Colonic mucosa (tissue), 4 donors: ENCODE results near the gene ATP10A. TPM values are rescaled to one million over a fixed set of nuclear protein-coding genes. Genes with fewer than 3 reads are reported as not detected.

Source experiments
- DNase-seq: peaks from one replicate; pipeline ENCODE4 v3.0.0-alpha.2; 2020
- H3K27ac ChIP-seq: fragments of 200-600 bp; one replicate; pipeline ENCODE4 v1.8.0; 2021
- H3K27me3 ChIP-seq: fragments of 200-600 bp; one replicate; pipeline ENCODE4 v1.8.0; 2021
- H3K36me3 ChIP-seq: fragments of 200-600 bp; one replicate; pipeline ENCODE4 v1.8.0; 2021
- H3K4me1 ChIP-seq: fragments of 200-600 bp; one replicate; pipeline ENCODE4 v1.8.0; 2021; ENCODE audit warnings: mild to moderate bottlenecking
- H3K4me3 ChIP-seq: fragments of 200-600 bp; one replicate; pipeline ENCODE4 v1.8.0; 2021
- H3K9ac ChIP-seq, 2 donors: one replicate each; pipeline ENCODE4 v1.7.0; 2013; ENCODE audit warnings: control low read depth in 2 of 2, low read depth in 2 of 2, low read length in 2 of 2
- H3K9me3 ChIP-seq: fragments of 200-600 bp; one replicate; pipeline ENCODE4 v1.8.0; 2021
- intact Hi-C: fragments of 100-400 bp; cut with DNase I; formaldehyde crosslinking; loops from one replicate; pipeline ENCODE4 v1.14.1; 2022
- total RNA-seq, 2 donors: library from RNA; stranded (reverse); fragmentation: NEBNext Ultra II Directional in 1 of 2; extraction: Animal tissue kit (Norgen Biotek cat#: 25700) in 1 of 2; gene quantifications; one replicate each; pipeline ENCODE4 v1.2.1, GENCODE V29; 2021
- TF ChIP-seq, protein P1 (sequence below): fragments of 200-600 bp; IDR thresholded peaks from one replicate; pipeline ENCODE4 v1.8.0; 2022; ENCODE audit warnings: antibody characterized with exemption, mild to moderate bottlenecking
- donor health status: healthy.
- donor health status: DM: no; HTN: no; CAD: no.
- donor health status: DM: no; HTN: no; CAD: no.

Gene ATP10A
- total RNA-seq, 2 donors from 2014 or later = 0.89 to 1.0 TPM

GRCh38 chr15:25719101-25719985, 143.8 kb downstream of the ATP10A start:
- DNase-seq = no peak
- no peaks in the 10 kb centered on the region for H3K27me3 ChIP-seq
- TF ChIP-seq, protein P1, sequence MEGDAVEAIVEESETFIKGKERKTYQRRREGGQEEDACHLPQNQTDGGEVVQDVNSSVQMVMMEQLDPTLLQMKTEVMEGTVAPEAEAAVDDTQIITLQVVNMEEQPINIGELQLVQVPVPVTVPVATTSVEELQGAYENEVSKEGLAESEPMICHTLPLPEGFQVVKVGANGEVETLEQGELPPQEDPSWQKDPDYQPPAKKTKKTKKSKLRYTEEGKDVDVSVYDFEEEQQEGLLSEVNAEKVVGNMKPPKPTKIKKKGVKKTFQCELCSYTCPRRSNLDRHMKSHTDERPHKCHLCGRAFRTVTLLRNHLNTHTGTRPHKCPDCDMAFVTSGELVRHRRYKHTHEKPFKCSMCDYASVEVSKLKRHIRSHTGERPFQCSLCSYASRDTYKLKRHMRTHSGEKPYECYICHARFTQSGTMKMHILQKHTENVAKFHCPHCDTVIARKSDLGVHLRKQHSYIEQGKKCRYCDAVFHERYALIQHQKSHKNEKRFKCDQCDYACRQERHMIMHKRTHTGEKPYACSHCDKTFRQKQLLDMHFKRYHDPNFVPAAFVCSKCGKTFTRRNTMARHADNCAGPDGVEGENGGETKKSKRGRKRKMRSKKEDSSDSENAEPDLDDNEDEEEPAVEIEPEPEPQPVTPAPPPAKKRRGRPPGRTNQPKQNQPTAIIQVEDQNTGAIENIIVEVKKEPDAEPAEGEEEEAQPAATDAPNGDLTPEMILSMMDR = no peak
- H3K4me3 ChIP-seq = no peak overlapping the region
- no peaks in the 10 kb centered on the region for H3K36me3 ChIP-seq
- no peaks in the 10 kb centered on the region for H3K4me1 ChIP-seq
- intact Hi-C loops = no loop called here
- no peak overlapping the region for H3K9ac ChIP-seq
- no peak overlapping the region for H3K27ac ChIP-seq
- H3K9me3 ChIP-seq = no peaks in the 10 kb centered on the region

GRCh38 chr15:25718597-25718996, 144.5 kb downstream of the ATP10A start:
- Histone ChIP-seq H3K4me3 (no peak overlapping the region), H3K27me3 (no peaks in the 10 kb centered on the region), H3K9ac (no peak overlapping the region), H3K9me3 (no peaks in the 10 kb centered on the region), H3K4me1 (no peaks in the 10 kb centered on the region), H3K36me3 (no peaks in the 10 kb centered on the region), H3K27ac (no peak overlapping the region)
- DNase-seq = no peak
- TF ChIP-seq, protein P1 = no peak
- intact Hi-C loops = no loop called here

GRCh38 chr15:25718169-25718536, 145.0 kb downstream of the ATP10A start:
- intact Hi-C loops = no loop called here
- no peak for DNase-seq
- Histone ChIP-seq H3K4me1 (no peaks in the 10 kb centered on the region), H3K9ac (no peak overlapping the region), H3K4me3 (no peak overlapping the region), H3K9me3 (no peaks in the 10 kb centered on the region), H3K36me3 (no peaks in the 10 kb centered on the region), H3K27me3 (no peaks in the 10 kb centered on the region), H3K27ac (no peak overlapping the region)
- TF ChIP-seq, protein P1 = no peak

DNA sequence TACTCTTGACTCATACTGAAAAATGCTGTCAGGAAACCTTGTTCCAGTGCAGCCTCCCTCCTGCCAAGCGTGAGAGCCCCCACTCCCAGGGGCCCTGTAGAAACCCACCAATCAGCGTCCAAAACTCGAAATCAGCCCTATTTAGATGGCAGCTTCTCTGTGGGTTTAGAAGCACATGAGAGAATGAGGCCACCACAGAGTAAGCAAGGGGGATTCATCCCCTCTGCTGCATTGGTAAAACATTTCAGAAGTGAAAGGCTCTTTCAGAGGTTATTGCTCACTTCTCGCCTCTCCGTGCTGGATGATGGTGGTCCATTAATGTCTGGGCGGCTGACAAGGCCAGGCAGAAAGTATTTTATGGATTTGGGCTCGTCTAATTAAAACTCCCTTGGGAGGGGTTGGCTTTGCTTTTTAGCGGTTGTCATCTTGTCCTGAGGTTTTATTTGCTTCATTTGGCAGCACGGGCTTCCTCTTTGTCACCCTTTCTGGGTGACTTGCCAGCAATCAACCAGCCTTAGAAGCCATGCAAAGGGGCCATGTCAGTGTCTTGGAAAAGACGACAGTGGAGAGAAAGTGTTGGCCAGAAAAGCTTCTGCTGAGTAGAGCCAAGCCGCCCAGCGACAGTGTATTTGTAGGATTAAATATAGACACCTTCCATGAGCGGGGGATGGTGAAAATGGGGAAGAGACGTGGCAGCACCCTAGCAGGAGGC, 145.5 kb downstream of the ATP10A start:
- H3K27me3 ChIP-seq = no peaks in the 10 kb centered on the region
- intact Hi-C loops = no loop called here
- H3K9ac ChIP-seq = no peak overlapping the region
- DNase-seq = no peak
- H3K27ac ChIP-seq = no peak overlapping the region
- H3K36me3 ChIP-seq = no peaks in the 10 kb centered on the region
- H3K9me3 ChIP-seq = no peaks in the 10 kb centered on the region
- H3K4me1 ChIP-seq = no peaks in the 10 kb centered on the region
- no peak overlapping the region for H3K4me3 ChIP-seq
- TF ChIP-seq, protein P1 = no peak

- Histone ChIP-seq H3K4me1 (no peaks in the 10 kb centered on the region), H3K4me3 (no peak overlapping the region), H3K9me3 (no peaks in the 10 kb centered on the region), H3K9ac (no peak overlapping the region), H3K36me3 (no peaks in the 10 kb centered on the region), H3K27ac (no peak overlapping the region), H3K27me3 (no peaks in the 10 kb centered on the region)
- DNase-seq = no peak
- TF ChIP-seq, protein P1 = no peak
- intact Hi-C loops = no loop called here
Observed at GRCh38 chr15:25717127-25717456, 146.0 kb downstream of the ATP10A start.
